ENCODE measurements around the gene ASTN2. TPM values are rescaled to one million over a fixed set of nuclear protein-coding genes. Genes with fewer than 3 reads are reported as not detected.
"Not testable (repeated sequence)": the region's sequence is repeated elsewhere in the genome, so short reads cannot be mapped to it uniquely, and the experiment has no call there.

ASTN2 gene
- total RNA-seq, 1 donor: 3.1 TPM

GRCh38 chr9:116900007-116900367 is 514.9 kb downstream of the ASTN2 start:
- no peak overlapping the region for H3K4me3 ChIP-seq (ENCODE audit: low read length)
- no peaks in the 10 kb centered on the region for H3K9me3 ChIP-seq (ENCODE audit: low read depth, low read length)
- H3K4me1 ChIP-seq (ENCODE audit: insufficient read depth, low read length): no peaks in the 10 kb centered on the region
- H3K27me3 ChIP-seq (ENCODE audit: insufficient read depth, low read length): no peaks in the 10 kb centered on the region

- Histone ChIP-seq H3K4me1 (ENCODE audit: insufficient read depth, low read length) (no peaks in the 10 kb centered on the region), H3K27me3 (ENCODE audit: insufficient read depth, low read length) (no peaks in the 10 kb centered on the region), H3K9me3 (ENCODE audit: low read depth, low read length) (no peaks in the 10 kb centered on the region), H3K4me3 (ENCODE audit: low read length) (no peak overlapping the region)
These were observed 515.4 kb downstream of the ASTN2 start for GRCh38 chr9:116899337-116900006.

DNA sequence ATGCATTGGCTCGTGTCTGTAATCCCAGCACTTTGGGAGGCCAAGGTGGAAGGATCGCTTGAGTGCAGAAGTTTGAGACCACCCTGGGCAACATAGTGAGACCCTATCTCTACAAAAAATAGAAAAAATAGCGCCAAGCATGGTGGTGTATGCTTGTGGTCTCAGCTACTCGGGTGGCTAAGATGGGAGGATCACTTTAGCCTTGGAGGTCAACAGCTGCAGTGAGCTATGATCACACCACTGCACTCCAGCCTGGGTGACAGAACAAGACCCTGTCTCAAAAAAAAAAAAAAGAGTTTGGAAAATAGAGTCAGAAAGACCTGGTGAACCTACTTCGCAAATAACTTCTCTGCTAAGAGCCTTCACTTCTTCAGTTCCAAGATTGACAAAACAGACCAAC is 516.7 kb downstream of the ASTN2 start:
- H3K4me1 ChIP-seq (ENCODE audit: insufficient read depth, low read length); H3K27me3 ChIP-seq (ENCODE audit: insufficient read depth, low read length); H3K4me3 ChIP-seq (ENCODE audit: low read length); H3K9me3 ChIP-seq (ENCODE audit: low read depth, low read length): not testable (repeated sequence)

DNA sequence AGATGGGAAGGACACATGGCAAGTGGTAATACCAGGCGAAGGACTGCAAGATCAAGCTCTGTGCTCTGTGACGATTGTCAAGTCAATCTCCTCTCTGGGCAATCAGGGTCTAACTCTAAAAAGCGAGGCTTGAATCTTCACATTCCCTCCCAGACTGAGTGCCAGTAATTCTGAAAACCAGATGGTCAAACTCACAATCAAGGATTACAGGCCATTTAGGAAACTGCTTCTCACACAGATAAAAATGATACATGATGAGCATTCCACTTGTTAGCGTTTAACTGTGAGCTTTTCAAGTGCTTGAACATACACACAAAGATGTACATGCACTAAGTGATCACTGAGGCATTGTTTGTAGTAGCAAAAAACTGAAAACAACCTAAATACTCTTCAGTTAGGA is 517.7 kb downstream of the ASTN2 start:
- Histone ChIP-seq H3K9me3 (ENCODE audit: low read depth, low read length) (no peaks in the 10 kb centered on the region), H3K4me1 (ENCODE audit: insufficient read depth, low read length) (no peaks in the 10 kb centered on the region), H3K27me3 (ENCODE audit: insufficient read depth, low read length) (no peaks in the 10 kb centered on the region), H3K4me3 (ENCODE audit: low read length) (no peak overlapping the region)

DNA sequence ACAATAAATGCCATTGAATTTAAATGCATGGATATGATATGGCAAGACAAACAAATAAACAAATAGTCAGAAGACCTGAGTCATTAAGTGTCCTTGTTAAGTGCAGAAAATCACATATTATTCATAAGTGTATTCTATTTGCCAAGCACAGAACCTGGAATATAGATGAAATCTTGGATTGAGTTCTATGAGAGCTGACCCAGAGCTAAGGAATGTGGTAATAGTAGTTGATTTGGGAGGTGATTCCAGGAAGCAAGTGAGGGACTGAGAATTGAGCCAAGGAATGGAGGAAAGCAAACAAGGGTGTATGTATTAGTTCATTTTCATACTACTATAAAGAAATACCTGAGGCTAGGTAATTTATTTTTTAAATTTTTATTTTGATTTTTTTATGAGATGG is 518.9 kb downstream of the ASTN2 start:
- no peaks in the 10 kb centered on the region for H3K27me3 ChIP-seq (ENCODE audit: insufficient read depth, low read length)
- no peak overlapping the region for H3K4me3 ChIP-seq (ENCODE audit: low read length)
- H3K4me1 ChIP-seq (ENCODE audit: insufficient read depth, low read length): no peaks in the 10 kb centered on the region
- no peaks in the 10 kb centered on the region for H3K9me3 ChIP-seq (ENCODE audit: low read depth, low read length)

- H3K9me3 ChIP-seq (ENCODE audit: low read depth, low read length): no peaks in the 10 kb centered on the region
These were observed 523.4 kb downstream of the ASTN2 start for GRCh38 chr9:116891424-116891823.

GRCh38 chr9:116888476-116888875 is 526.4 kb downstream of the ASTN2 start:
- H3K9me3 ChIP-seq (ENCODE audit: low read depth, low read length); H3K4me1 ChIP-seq (ENCODE audit: insufficient read depth, low read length); H3K4me3 ChIP-seq (ENCODE audit: low read length); H3K27me3 ChIP-seq (ENCODE audit: insufficient read depth, low read length): not testable (repeated sequence)

More at GRCh38 chr9:116891424-116891823, 523.4 kb downstream of the ASTN2 start:
- H3K4me3 ChIP-seq (ENCODE audit: low read length): no peak overlapping the region
- H3K4me1 ChIP-seq (ENCODE audit: insufficient read depth, low read length): no peaks in the 10 kb centered on the region
- H3K27me3 ChIP-seq (ENCODE audit: insufficient read depth, low read length): no peaks in the 10 kb centered on the region

GRCh38 chr9:116888066-116888465 is 526.8 kb downstream of the ASTN2 start:
- no peaks in the 10 kb centered on the region for H3K27me3 ChIP-seq (ENCODE audit: insufficient read depth, low read length)
- no peaks in the 10 kb centered on the region for H3K4me1 ChIP-seq (ENCODE audit: insufficient read depth, low read length)

GRCh38 chr9:116883676-116884075 is 531.2 kb downstream of the ASTN2 start:
- H3K4me3 ChIP-seq (ENCODE audit: low read length): no peak overlapping the region
- H3K4me1 ChIP-seq (ENCODE audit: insufficient read depth, low read length): no peaks in the 10 kb centered on the region
- no peaks in the 10 kb centered on the region for H3K27me3 ChIP-seq (ENCODE audit: insufficient read depth, low read length)
- no peaks in the 10 kb centered on the region for H3K9me3 ChIP-seq (ENCODE audit: low read depth, low read length)

More at GRCh38 chr9:116888066-116888465, 526.8 kb downstream of the ASTN2 start:
- no peaks in the 10 kb centered on the region for H3K9me3 ChIP-seq (ENCODE audit: low read depth, low read length)
- H3K4me3 ChIP-seq (ENCODE audit: low read length): no peak overlapping the region

- Histone ChIP-seq H3K9me3 (ENCODE audit: low read depth, low read length) (peaks cover 20% of the 10 kb centered on the region), H3K27me3 (ENCODE audit: insufficient read depth, low read length) (no peaks in the 10 kb centered on the region), H3K4me3 (ENCODE audit: low read length) (no peak overlapping the region), H3K4me1 (ENCODE audit: insufficient read depth, low read length) (no peaks in the 10 kb centered on the region)
These were observed 537.8 kb downstream of the ASTN2 start for GRCh38 chr9:116877072-116877471.

DNA sequence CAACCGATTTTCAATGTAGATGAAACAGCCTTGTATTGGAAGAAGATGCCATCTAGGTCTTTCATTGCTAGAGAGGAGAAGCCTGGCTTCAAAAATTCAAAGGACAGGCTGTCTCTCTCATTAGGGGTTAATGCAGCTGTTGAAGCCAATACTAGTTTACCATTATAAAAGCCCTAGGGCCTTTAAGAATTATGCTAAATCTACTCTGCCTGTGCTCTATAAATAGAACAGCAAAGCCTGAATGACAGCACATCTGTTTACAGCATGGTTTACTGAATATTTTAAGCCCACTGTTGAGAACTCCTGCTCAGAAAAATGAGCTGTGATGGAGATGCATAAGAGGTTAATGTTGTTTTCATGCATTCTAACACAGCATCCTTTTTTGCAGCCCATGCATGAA is 539.3 kb downstream of the ASTN2 start:
- Histone ChIP-seq H3K4me1 (ENCODE audit: insufficient read depth, low read length) (no peaks in the 10 kb centered on the region), H3K4me3 (ENCODE audit: low read length) (no peak overlapping the region), H3K27me3 (ENCODE audit: insufficient read depth, low read length) (no peaks in the 10 kb centered on the region), H3K9me3 (ENCODE audit: low read depth, low read length) (peaks cover 20% of the 10 kb centered on the region)

DNA sequence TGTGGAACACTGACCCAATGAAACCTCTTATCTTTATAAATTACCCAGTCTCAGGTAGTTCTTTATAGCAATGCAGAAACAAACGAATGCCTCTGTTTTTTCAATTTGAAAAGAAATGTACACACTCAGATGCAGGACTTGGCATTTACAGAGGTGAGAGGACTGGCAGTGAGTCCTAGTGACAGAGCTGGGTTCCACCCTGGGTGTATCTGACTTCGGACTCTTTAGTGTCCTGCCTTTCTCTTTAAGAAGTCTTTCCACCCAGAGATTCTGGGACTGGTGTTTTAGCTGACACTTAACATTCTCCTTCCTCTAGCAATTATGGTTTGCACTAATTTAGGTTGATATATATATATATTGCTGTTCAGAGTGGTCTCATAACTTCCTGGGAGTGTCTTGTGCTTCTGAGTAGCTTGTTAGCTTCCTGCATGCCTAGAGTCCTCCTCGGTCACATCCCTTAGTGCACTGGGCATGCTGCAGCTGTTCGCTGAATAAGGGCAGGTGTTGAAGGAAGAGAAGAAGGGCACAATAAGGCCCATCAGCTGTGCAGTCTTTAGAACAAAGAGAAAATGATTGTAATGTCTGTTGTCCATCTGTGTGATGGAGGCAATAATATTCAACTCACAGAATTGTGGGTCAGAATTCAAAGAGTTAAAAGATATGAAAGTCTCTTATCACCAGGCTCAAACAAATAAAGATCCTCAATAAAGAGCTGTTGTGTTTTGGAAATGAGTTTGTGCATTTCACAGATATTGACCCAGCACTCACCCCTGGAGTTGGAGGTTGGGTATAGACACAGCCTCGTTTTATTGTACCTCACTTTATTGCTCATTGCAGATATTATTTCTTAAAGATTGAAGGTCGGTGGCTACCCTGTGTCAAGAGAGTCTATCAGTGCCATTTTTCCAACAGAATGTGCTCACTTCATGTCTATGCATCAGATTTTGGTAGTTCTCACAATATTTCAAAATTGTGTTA is 540.6 kb downstream of the ASTN2 start:
- Histone ChIP-seq H3K4me3 (ENCODE audit: low read length) (no peak overlapping the region), H3K27me3 (ENCODE audit: insufficient read depth, low read length) (no peaks in the 10 kb centered on the region), H3K4me1 (ENCODE audit: insufficient read depth, low read length) (no peaks in the 10 kb centered on the region), H3K9me3 (ENCODE audit: low read depth, low read length) (peaks cover 20% of the 10 kb centered on the region)

- Histone ChIP-seq H3K9me3 (ENCODE audit: low read depth, low read length) (peaks cover 20% of the 10 kb centered on the region), H3K4me1 (ENCODE audit: insufficient read depth, low read length) (no peaks in the 10 kb centered on the region), H3K4me3 (ENCODE audit: low read length) (no peak overlapping the region), H3K27me3 (ENCODE audit: insufficient read depth, low read length) (no peaks in the 10 kb centered on the region)
These were observed 541.4 kb downstream of the ASTN2 start for GRCh38 chr9:116873491-116873890.

DNA sequence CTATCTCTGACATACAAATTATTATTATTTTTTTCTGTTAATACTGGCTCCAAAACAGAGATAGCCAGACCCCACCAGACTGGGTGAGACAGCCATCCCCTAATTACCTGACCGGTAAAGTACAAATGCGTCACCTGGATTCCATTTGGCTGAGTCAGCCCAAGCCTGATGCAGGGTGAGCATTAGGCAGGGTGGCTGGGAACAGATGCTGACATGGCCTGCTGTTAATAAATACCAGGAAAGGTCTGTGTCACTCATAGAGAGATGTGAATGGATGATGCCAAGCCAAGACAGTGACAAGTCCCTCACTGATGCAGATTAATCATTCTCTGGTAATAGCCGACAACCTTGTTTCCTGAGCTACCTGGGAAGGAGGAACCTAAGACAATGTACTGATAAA is 544.3 kb downstream of the ASTN2 start:
- Histone ChIP-seq H3K4me1 (ENCODE audit: insufficient read depth, low read length) (no peaks in the 10 kb centered on the region), H3K27me3 (ENCODE audit: insufficient read depth, low read length) (no peaks in the 10 kb centered on the region), H3K9me3 (ENCODE audit: low read depth, low read length) (no peaks in the 10 kb centered on the region), H3K4me3 (ENCODE audit: low read length) (no peak overlapping the region)

DNA sequence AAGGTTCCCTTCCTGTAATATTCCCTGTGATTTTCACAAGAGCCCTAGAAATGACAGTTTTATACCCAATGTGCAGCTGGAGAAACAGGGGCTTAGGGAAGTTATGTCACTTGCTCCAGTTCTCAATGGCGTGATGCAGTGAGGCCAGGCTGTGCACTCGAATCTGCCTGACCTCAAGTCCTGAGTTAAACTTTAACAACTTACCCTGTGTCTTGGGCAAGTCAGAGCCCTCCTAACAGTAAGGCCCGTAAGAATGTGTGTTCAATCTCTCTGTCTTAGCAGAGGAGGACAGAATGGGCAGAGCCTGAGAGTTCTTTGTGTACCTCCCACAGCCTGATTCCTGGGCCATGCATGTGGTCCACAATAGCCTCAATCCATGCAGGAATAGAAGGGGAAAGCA is 546.7 kb downstream of the ASTN2 start:
- Histone ChIP-seq H3K4me3 (ENCODE audit: low read length) (no peak overlapping the region), H3K27me3 (ENCODE audit: insufficient read depth, low read length) (no peaks in the 10 kb centered on the region), H3K4me1 (ENCODE audit: insufficient read depth, low read length) (no peaks in the 10 kb centered on the region), H3K9me3 (ENCODE audit: low read depth, low read length) (no peaks in the 10 kb centered on the region)

Measured in mononuclear cell (primary cell).